Aorta (tissue), 5 donors: ENCODE measurements around the gene SACM1L. TPM values are rescaled to one million over a fixed set of nuclear protein-coding genes. Genes with fewer than 3 reads are reported as not detected.
A peak's percentile ranks its signal among the peaks of the same experiment; 100 is the strongest.

Experiments used
- ATAC-seq: fragments of 200-7000 bp; cut with Tn5 transposase; one replicate; pipeline ENCODE4 v1.9.1; 2022; ENCODE audit warnings: moderate library complexity; ENCODE audit not compliant: low FRiP score
- DNase-seq, 2 donors: peaks; one replicate each; pipeline ENCODE4 v3.0.0-alpha.2; 2020
- H3K27ac ChIP-seq, 2 donors: one replicate each; pipeline ENCODE4 v1.5.1; 2013; ENCODE audit warnings: low read length in 2 of 2, mild to moderate bottlenecking in 2 of 2, moderate library complexity in 2 of 2, control low read depth in 1 of 2, inconsistent platforms in 1 of 2, low read depth in 1 of 2
- H3K27me3 ChIP-seq, 2 donors: one replicate each; pipeline ENCODE4 v1.6.1; 2013; ENCODE audit warnings: control low read depth in 1 of 2, low read length in 1 of 2, mild to moderate bottlenecking in 1 of 2, moderate library complexity in 1 of 2; ENCODE audit not compliant: insufficient read depth in 2 of 2, control insufficient read depth in 1 of 2
- H3K36me3 ChIP-seq, 2 donors: one replicate each; pipeline ENCODE4 v1.6.1; 2013; ENCODE audit warnings: control low read depth in 1 of 2, low read length in 1 of 2, mild to moderate bottlenecking in 1 of 2; ENCODE audit not compliant: insufficient read depth in 2 of 2, control insufficient read depth in 1 of 2
- H3K4me1 ChIP-seq, 2 donors: one replicate each; pipeline ENCODE4 v1.6.1; 2013; ENCODE audit warnings: low read length in 2 of 2, control low read depth in 1 of 2, mild to moderate bottlenecking in 1 of 2, moderate library complexity in 1 of 2; ENCODE audit not compliant: insufficient read depth in 2 of 2, control insufficient read depth in 1 of 2
- H3K4me3 ChIP-seq, 2 donors: one replicate each; pipeline ENCODE4 v1.5.1; 2013; ENCODE audit warnings: low read length in 2 of 2, control low read depth in 1 of 2, mild to moderate bottlenecking in 1 of 2
- H3K9me3 ChIP-seq: one replicate; pipeline ENCODE4 v1.6.1; 2013; ENCODE audit warnings: mild to moderate bottlenecking, low read length; ENCODE audit not compliant: control insufficient read depth
- WGBS, 2 donors: extraction: QIAGEN DNeasy Blood & Tissue Kit; methylation state at CpG; one replicate each; pipeline ENCODE4 v1.1.7; 2013; 5-methylcytosine and 5-hydroxymethylcytosine counted together
- intact Hi-C, 2 donors: fragments of 100-400 bp; cut with DNase I; formaldehyde crosslinking; loops; one replicate each; pipeline versions ENCODE4 v1.14.2 to v1.15.0; 2022
- polyA plus RNA-seq, 2 donors: library from polyadenylated mRNA; stranded (reverse); fragments of 200-250 nt; gene quantifications; one replicate each; pipeline ENCODE4 v1.2.3, GENCODE V29; 2013
- total RNA-seq, 2 donors: library from RNA; stranded (reverse); fragmentation: NEBNext Ultra II Directional; extraction: Animal tissue kit (Norgen Biotek cat#: 25700); gene quantifications; one replicate each; pipeline ENCODE4 v1.2.1, GENCODE V29; 2021
- donor health status: healthy with polysubstance abuse.
- donor health status: Bipolar disorder and iron deficiency.
- donor health status: DM: no; HTN: no; CAD: no.
- donor health status: DM: no; HTN: no; CAD: no.
- donor health status: DM: yes; HTN: yes; CAD: no.

Gene SACM1L
- total and polyA plus RNA-seq, 4 donors = 16.4 to 52.3 (median 35.2) TPM

GRCh38 chr3:45785605-45786150 is 96.5 kb downstream of the SACM1L start:
- Histone ChIP-seq H3K27me3 (no peaks in the 10 kb centered on the region), H3K4me1 (no peaks in the 10 kb centered on the region), H3K9me3 (peaks cover 1% of the 10 kb centered on the region), H3K27ac (no peak overlapping the region), H3K4me3 (no peak overlapping the region), H3K36me3 (no peaks in the 10 kb centered on the region)
- 66 to 71% methylated on average over 3 of the region's 3 CpGs for WGBS, 2 donors
- ATAC-seq (no peak), DNase-seq (no peak)
- intact Hi-C loops = no loop called here

DNA sequence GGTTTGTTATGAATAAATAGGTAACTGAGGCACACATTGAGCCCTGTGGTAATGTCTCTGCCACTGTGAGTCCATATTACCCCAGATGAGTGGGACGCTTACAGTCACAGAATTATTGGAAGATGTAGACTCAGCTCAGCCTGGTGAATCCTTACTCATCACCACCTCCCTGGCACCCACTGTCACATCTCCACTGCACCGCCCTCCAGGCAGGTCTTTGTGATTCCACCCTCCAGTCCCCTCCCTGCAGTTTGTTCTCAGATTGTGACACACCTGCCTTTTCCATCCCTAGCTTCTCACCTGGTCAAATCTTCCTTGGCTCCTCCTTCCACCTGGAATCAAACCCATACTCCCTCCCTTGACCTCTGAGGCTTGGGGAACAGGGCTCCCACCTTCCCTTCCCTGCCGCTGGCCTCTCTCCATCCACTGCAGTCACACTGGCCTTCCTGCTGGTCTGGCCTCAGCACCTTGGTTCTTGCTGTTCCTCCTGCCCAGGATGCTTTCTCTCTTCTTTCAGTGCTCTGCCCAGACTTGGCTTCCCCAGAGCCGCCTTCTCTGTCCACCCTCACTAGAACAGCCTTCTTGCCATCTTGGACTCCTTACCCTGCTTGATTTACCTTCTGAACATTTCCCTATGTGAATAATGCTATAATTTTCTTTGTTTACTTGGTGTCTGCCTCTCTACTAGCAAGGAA is 97.8 kb downstream of the SACM1L start:
- intact Hi-C loops = no loop called here
- H3K27ac ChIP-seq = no peak overlapping the region
- H3K4me3 ChIP-seq = no peak overlapping the region
- H3K27me3 ChIP-seq = no peaks in the 10 kb centered on the region
- ATAC-seq (no peak), DNase-seq (no peak)
- 60 to 84% methylated on average over 4 of the region's 4 CpGs for WGBS, 2 donors
- H3K4me1 ChIP-seq = no peaks in the 10 kb centered on the region
- no peaks in the 10 kb centered on the region for H3K36me3 ChIP-seq
- peaks cover 1% of the 10 kb centered on the region for H3K9me3 ChIP-seq

- 95 to 100% methylated on average over 2 of the region's 2 CpGs for WGBS, 2 donors
- intact Hi-C loops = no loop called here
- no peak for DNase-seq
- H3K4me1 ChIP-seq = no peaks in the 10 kb centered on the region
- ATAC-seq = no peak
- no peak overlapping the region for H3K4me3 ChIP-seq
- H3K9me3 ChIP-seq = peaks cover 1% of the 10 kb centered on the region
- H3K36me3 ChIP-seq = no peaks in the 10 kb centered on the region
- no peak overlapping the region for H3K27ac ChIP-seq
- no peaks in the 10 kb centered on the region for H3K27me3 ChIP-seq
Observed at GRCh38 chr3:45787551-45787950, 98.4 kb downstream of the SACM1L start.

GRCh38 chr3:45789235-45789812 is 100.1 kb downstream of the SACM1L start:
- intact Hi-C loops = no loop called here
- no peak for ATAC-seq
- Histone ChIP-seq H3K36me3 (no peaks in the 10 kb centered on the region), H3K27ac (no peak overlapping the region), H3K27me3 (no peaks in the 10 kb centered on the region), H3K9me3 (peaks cover 1% of the 10 kb centered on the region), H3K4me3 (no peak overlapping the region), H3K4me1 (no peaks in the 10 kb centered on the region)
- no peak for DNase-seq
- 80 to 88% methylated on average over 4 of the region's 4 CpGs for WGBS, 2 donors

DNA sequence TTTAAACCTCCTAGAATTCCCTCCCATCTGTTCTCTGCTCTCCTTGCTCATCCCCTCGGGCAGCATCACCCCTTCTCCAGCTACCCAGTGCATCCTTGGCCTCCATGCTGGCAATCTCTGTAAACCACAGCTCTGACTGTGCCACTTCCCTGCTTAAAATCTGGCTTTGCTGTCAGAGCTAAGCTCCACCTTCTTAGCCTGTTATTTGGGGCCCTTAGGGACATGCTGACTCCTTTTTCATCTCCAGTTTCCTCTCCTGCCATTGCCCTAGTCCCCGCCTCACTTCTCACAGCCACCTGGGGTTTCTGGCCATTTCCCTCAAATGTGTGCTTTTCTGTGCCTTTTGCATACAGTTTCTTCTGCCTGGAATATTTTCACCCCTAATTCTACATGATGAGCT is 101.4 kb downstream of the SACM1L start:
- peaks cover 1% of the 10 kb centered on the region for H3K9me3 ChIP-seq
- ATAC-seq = no peak
- no peak for DNase-seq
- no peaks in the 10 kb centered on the region for H3K4me1 ChIP-seq
- H3K27ac ChIP-seq = no peak overlapping the region
- intact Hi-C loops = no loop called here
- 54 to 63% methylated on average over 2 of the region's 2 CpGs for WGBS, 2 donors
- H3K36me3 ChIP-seq = no peaks in the 10 kb centered on the region
- H3K27me3 ChIP-seq = no peaks in the 10 kb centered on the region
- H3K4me3 ChIP-seq = no peak overlapping the region

GRCh38 chr3:45792036-45792435 is 102.8 kb downstream of the SACM1L start:
- no peaks in the 10 kb centered on the region for H3K36me3 ChIP-seq
- H3K4me3 ChIP-seq = no peak overlapping the region
- no peak for ATAC-seq
- intact Hi-C loops = no loop called here
- DNase-seq = no peak
- no peaks in the 10 kb centered on the region for H3K4me1 ChIP-seq
- peaks cover 1% of the 10 kb centered on the region for H3K9me3 ChIP-seq
- WGBS, 2 donors = 89% methylated on average over 2 of the region's 2 CpGs
- H3K27me3 ChIP-seq = no peaks in the 10 kb centered on the region
- H3K27ac ChIP-seq = no peak overlapping the region

GRCh38 chr3:45792516-45793172 is 103.4 kb downstream of the SACM1L start:
- intact Hi-C loops = no loop called here
- ATAC-seq (no peak), DNase-seq (no peak)
- 85 to 88% methylated on average over 7 of the region's 7 CpGs for WGBS, 2 donors
- Histone ChIP-seq H3K27ac (no peak overlapping the region), H3K4me3 (no peak overlapping the region), H3K36me3 (no peaks in the 10 kb centered on the region), H3K4me1 (no peaks in the 10 kb centered on the region), H3K27me3 (no peaks in the 10 kb centered on the region), H3K9me3 (peaks cover under 1% of the 10 kb centered on the region)

DNA sequence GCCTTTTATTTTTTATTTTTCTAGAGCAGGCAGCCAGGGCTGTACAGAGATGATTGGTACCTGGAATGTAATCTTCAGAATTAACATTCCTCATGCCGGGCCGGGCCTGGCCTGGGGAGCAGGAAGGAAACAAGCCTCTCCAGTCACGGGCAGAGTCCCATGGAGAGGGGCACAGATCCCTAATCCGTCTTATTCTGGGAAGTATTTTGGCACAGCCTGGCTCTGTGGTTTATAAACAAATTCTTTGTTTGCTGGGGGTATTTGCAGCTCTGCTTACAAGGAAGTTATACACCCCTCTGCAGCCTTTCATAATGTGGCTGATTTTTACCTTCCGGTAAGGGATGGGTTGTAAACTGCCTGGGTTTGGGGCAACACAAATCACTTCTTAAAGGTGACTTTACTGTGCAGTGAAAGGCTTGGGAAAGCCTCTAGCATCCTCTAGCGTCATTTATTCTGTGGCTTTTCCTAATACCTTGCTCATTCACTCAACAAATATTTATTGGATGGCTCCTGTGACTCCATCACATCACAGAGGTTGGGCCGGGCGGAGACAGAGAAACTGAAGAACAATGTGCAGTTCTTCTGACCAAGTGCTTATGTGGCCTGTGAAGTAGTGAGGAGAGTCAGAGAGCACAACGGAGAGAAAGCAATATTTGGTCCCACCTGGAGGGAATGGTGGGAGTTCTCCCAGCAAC is 104.4 kb downstream of the SACM1L start:
- DNase-seq (peak in 1 of 2 donors; percentile 52), ATAC-seq (no peak)
- Histone ChIP-seq H3K9me3 (no peaks in the 10 kb centered on the region), H3K36me3 (no peaks in the 10 kb centered on the region), H3K4me1 (no peaks in the 10 kb centered on the region), H3K27me3 (no peaks in the 10 kb centered on the region), H3K4me3 (no peak overlapping the region), H3K27ac (no peak overlapping the region)
- WGBS, 2 donors = 59% methylated on average over 9 of the region's 9 CpGs
- intact Hi-C loops = no loop called here
